Measurements from ENCODE around the gene BCLAF3.

DNA sequence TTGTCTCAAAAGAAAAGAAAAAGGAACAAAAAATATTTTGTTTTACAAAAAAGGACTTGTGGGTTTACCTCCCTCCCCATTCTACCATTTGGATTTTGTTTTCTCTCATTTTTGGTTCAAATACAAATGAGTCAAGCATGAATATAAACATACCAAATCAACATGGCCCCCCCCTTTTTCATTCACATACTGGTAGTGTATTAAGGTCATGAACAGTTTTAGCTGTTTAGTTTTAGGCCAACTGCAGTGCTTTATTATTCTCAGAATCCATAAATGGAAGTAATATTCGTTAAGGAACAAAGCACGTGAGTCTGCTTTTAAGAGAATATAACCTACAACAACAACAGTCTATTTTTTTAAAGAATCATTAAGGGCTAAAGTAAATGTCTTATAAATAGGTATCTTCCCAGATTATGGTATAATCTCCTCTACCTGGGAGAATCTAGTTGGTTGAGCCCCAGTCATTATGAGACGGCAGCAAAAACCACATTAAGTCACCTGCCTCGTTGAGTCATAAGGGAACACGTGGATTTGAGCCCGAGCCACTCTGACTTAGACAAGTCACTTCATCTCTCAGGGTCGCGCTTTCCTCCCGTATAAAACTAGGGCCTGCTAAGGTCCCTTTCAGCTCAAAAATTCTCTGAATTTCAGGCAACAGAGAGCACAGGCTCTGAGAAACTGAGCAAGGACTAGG lies 26.7 kb downstream of the BCLAF3 start:
- TF ChIP-seq, protein P1, sequence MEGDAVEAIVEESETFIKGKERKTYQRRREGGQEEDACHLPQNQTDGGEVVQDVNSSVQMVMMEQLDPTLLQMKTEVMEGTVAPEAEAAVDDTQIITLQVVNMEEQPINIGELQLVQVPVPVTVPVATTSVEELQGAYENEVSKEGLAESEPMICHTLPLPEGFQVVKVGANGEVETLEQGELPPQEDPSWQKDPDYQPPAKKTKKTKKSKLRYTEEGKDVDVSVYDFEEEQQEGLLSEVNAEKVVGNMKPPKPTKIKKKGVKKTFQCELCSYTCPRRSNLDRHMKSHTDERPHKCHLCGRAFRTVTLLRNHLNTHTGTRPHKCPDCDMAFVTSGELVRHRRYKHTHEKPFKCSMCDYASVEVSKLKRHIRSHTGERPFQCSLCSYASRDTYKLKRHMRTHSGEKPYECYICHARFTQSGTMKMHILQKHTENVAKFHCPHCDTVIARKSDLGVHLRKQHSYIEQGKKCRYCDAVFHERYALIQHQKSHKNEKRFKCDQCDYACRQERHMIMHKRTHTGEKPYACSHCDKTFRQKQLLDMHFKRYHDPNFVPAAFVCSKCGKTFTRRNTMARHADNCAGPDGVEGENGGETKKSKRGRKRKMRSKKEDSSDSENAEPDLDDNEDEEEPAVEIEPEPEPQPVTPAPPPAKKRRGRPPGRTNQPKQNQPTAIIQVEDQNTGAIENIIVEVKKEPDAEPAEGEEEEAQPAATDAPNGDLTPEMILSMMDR (IDR thresholded peaks at IDR 0.05 in 2 of 3, conservative IDR thresholded peaks at IDR 0.05 in 1 of 3; ENCODE audit: insufficient read depth in 2 of 3, low read depth in 1 of 3, low read length in 3 of 3) = no peak
- no peak for TF ChIP-seq ZBTB43 (CRISPR knock-in tag; IDR thresholded peaks at IDR 0.05)
- TF ChIP-seq KLF16 (IDR thresholded peaks at IDR 0.05) = no peak
- TF ChIP-seq, protein P2, sequence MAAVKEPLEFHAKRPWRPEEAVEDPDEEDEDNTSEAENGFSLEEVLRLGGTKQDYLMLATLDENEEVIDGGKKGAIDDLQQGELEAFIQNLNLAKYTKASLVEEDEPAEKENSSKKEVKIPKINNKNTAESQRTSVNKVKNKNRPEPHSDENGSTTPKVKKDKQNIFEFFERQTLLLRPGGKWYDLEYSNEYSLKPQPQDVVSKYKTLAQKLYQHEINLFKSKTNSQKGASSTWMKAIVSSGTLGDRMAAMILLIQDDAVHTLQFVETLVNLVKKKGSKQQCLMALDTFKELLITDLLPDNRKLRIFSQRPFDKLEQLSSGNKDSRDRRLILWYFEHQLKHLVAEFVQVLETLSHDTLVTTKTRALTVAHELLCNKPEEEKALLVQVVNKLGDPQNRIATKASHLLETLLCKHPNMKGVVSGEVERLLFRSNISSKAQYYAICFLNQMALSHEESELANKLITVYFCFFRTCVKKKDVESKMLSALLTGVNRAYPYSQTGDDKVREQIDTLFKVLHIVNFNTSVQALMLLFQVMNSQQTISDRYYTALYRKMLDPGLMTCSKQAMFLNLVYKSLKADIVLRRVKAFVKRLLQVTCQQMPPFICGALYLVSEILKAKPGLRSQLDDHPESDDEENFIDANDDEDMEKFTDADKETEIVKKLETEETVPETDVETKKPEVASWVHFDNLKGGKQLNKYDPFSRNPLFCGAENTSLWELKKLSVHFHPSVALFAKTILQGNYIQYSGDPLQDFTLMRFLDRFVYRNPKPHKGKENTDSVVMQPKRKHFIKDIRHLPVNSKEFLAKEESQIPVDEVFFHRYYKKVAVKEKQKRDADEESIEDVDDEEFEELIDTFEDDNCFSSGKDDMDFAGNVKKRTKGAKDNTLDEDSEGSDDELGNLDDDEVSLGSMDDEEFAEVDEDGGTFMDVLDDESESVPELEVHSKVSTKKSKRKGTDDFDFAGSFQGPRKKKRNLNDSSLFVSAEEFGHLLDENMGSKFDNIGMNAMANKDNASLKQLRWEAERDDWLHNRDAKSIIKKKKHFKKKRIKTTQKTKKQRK (IDR thresholded peaks at IDR 0.05; ENCODE audit: borderline replicate concordance, low read depth, low read length) = no peak
- no peak for TF ChIP-seq E2F5 (CRISPR knock-in tag; IDR thresholded peaks at IDR 0.05)
- no peak for TF ChIP-seq ZNF24 (IDR thresholded peaks at IDR 0.05)

Measured in K562 (cell line).